ENCODE data around the gene FAM169A.
"Not testable (repeated sequence)": the region's sequence is repeated elsewhere in the genome, so short reads cannot be mapped to it uniquely, and the experiment has no call there.

The FAM169A gene

DNA sequence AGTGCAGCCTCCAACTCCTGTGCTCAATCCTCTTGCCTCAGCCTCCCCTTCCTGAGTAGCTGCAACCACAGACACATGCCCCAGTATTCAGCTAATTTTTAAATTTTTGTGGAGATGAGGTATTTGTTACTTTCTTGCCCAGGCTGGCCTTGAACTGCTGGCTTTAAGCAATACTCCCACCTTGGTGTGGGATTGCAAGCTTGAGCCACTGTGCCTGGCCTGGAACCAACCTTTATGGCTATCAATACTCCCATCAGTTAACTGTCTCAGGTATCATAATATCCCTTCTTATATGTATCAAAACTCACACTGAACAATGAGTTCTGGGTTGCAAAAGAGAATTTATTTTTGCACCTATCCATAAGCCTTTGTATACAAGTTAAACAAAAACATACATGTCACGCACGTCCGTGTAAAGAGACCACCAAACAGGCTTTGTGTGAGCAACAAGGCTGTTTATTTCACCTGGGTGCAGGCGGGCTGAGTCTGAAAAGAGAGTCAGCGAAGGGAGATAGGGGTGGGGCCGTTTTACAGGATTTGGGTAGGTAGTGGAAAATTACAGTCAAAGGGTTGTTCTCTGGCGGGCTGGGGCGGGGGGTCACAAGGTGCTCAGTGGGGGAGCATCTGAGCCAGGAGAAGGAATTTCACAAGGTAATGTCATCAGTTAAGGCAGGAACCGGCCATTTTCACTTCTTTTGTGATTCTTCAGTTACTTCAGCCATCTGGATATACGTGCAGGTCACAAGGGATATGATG is 16.4 kb upstream of the FAM169A start:
- H3K36me3 Mint-ChIP-seq (ENCODE audit: low read depth); DNase-seq: not testable (repeated sequence)

DNA sequence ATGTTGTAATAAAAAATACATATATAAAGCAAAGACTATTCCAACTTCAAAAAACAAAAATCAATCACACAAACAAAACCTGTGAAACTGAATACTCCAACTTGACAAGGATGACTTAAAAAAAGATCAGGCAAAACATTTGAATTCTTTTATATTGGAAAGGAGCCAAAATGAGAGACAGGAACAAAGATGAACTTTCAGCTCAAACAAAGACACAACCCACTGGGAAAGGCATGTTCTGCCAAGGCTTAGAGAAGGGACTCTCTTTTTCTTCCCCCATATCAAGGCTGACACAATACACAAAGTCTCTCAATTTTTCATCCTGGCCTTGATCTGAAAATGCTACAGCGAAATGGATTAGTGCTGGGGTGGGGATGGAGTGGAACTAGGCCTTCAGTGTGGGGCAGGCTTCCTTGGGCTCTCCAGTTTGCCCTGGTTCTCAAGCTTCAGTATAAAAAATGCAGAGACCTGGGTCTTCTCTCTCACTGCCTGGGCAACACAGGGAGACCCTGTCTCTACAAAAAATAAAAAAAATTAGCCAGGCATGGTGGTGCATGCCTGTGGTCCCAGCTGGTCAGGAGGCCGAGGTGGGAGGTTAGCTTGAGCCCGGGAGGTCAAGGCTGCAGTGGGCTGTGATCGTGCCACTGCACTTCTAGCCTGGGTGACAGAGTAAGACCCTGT is 11.6 kb upstream of the FAM169A start:
- no peaks in the 10 kb centered on the region for H3K4me1 Mint-ChIP-seq (ENCODE audit: low read depth)
- no peak overlapping the region for H3K4me3 Mint-ChIP-seq
- H3K27ac Mint-ChIP-seq = no peak overlapping the region
- no peaks in the 10 kb centered on the region for H3K27me3 Mint-ChIP-seq
- H3K9me3 Mint-ChIP-seq = no peaks in the 10 kb centered on the region
- DNase-seq = no peak
- no peaks in the 10 kb centered on the region for H3K36me3 Mint-ChIP-seq (ENCODE audit: low read depth)

More for the DNA sequence above, 16.4 kb upstream of the FAM169A start:
- not testable (repeated sequence) for H3K9me3 Mint-ChIP-seq; H3K27me3 Mint-ChIP-seq; H3K27ac Mint-ChIP-seq; H3K4me1 Mint-ChIP-seq (ENCODE audit: low read depth); H3K4me3 Mint-ChIP-seq

DNA sequence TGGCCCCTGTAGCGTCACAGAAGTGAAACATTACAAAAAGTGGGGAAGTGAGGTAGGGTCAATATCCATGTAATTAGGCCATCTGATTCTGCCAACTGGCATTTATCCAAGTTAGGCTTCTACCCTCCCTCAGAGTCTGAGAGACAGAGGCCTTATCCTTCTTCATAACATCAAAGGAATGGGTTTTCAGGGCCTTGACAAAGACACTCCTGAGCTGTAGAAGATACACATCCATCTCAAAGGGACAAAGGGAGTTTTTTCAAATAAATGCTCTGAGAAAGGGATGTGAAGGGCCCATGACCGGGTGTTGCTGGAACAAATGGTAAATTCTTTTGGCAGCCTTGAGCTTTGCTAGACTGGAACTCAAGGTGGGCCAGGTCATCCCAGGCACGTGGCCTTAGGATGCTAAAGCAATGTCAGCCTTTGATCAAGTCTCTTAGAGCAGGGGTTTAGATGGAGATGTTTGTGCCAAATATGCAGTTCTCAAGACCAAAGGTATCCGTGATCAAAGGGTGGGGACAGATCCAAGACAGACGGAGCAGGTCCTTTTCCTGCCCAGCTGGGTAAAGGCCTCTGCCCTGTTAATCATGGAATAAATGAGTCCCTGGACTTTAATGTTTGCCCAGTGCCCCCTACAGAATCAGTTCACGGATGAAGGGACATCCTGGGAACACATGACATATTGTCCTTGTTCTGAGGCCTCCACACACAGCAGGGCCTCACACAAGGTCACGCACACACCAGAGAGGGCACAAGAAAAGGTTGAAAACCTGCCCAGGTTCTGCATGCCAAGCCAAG is 10.0 kb upstream of the FAM169A start:
- no peak overlapping the region for H3K4me3 Mint-ChIP-seq
- H3K4me1 Mint-ChIP-seq (ENCODE audit: low read depth) = no peaks in the 10 kb centered on the region
- H3K27ac Mint-ChIP-seq = no peak overlapping the region

DNA sequence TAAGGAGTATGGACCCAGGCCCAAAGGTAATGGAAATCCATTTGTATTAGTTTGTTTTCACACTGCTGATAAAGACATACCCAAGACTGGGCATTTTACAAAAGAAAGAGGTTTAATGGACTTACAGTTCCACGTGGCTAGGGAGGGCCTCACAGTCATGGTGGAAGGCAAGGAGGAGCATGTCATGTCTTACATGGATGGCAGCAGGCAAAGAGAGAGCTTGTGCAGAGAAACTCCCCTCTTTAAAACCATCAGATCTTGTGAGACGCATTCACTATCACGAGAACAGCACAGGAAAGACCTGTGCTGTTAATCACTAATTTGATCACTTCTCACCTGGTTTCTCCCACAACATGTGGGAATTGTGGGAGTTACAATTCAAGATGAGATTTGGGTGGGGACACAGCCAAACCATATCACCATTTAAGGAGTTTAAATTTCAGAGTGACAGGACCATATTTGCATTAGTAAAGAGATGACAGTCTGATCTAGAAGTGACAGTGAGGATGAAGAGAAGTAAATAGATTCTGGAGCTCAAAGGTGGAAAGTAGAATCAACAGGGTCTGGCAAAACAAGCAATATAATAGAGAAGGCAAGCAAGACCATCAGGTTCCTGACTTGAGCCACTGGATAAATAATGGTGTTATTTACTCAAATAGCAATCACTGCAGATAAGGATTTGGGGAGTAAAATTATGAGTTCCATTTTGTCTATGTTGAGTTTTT is 7.5 kb upstream of the FAM169A start:
- no peak for DNase-seq
- Mint-ChIP-seq H3K4me3 (no peak overlapping the region), H3K36me3 (ENCODE audit: low read depth) (no peaks in the 10 kb centered on the region), H3K27me3 (no peaks in the 10 kb centered on the region), H3K27ac (no peak overlapping the region), H3K4me1 (ENCODE audit: low read depth) (no peaks in the 10 kb centered on the region), H3K9me3 (no peaks in the 10 kb centered on the region)

More for the DNA sequence above, 10.0 kb upstream of the FAM169A start:
- no peaks in the 10 kb centered on the region for H3K27me3 Mint-ChIP-seq
- H3K36me3 Mint-ChIP-seq (ENCODE audit: low read depth) = no peaks in the 10 kb centered on the region
- H3K9me3 Mint-ChIP-seq = no peaks in the 10 kb centered on the region
- no peak for DNase-seq

DNA sequence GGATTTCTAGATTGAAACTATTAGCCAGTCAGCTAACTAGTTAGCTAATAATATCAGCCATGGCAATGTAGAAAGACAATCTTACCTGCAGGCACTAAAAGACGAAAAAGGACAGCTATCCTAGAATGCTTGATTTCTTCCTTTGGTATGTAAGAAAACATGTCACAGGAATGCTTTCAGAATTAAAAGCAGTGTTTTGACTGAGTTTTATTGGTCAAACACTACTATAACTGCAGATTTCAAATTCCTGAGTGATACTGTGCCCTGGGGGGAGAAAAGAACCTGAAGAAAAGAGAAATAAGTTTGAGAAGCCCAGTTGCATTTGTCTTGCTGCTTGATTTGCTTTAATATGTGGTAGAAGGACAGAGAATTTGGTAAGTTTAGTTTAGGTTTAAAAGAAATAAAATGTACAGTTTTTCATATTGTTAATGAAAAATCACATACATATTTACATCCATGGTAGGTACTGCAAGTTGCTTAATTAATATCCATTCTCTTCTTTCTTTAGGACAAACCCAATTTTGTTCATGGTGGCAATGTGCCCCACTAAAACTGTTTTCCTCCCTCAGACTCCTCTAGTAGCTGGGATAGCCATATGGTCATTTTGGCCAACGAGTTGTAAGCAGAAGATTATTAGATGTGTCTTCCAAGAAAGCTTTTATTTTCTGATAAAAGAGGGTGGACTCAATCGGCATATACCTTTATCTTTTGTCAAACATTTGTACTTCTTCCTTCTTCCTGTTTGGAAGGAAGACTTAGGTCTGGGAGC is 4.3 kb upstream of the FAM169A start:
- H3K9me3 Mint-ChIP-seq = no peaks in the 10 kb centered on the region
- no peak for DNase-seq
- no peak overlapping the region for H3K4me3 Mint-ChIP-seq

DNA sequence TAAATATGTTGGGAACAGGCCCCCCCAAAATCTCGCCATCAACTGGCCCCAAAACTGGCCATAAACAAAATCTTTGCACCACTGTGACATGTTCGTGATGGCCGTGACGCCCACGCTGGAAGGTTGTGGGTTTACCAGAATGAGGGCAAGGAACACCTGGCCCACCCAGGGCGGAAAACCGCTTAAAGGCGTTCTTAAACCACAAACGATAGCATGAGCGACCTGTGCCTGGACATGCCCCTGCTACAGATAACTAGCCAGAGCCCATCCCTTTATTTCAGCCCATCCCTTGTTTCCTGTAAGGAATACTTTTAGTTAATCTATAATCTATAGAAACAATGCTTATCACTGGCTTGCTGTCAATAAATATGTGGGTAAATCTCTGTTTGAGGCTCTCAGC is 3.2 kb upstream of the FAM169A start:
- not testable (repeated sequence) for H3K9me3 Mint-ChIP-seq; H3K4me3 Mint-ChIP-seq; H3K27me3 Mint-ChIP-seq; DNase-seq; H3K27ac Mint-ChIP-seq; H3K36me3 Mint-ChIP-seq (ENCODE audit: low read depth)
- H3K4me1 Mint-ChIP-seq (ENCODE audit: low read depth) = peaks cover 16% of the 10 kb centered on the region

More for the DNA sequence above, 4.3 kb upstream of the FAM169A start:
- H3K27me3 Mint-ChIP-seq = no peaks in the 10 kb centered on the region
- peaks cover 5% of the 10 kb centered on the region for H3K4me1 Mint-ChIP-seq (ENCODE audit: low read depth)
- no peak overlapping the region for H3K27ac Mint-ChIP-seq
- H3K36me3 Mint-ChIP-seq (ENCODE audit: low read depth) = peaks cover 4% of the 10 kb centered on the region

DNA sequence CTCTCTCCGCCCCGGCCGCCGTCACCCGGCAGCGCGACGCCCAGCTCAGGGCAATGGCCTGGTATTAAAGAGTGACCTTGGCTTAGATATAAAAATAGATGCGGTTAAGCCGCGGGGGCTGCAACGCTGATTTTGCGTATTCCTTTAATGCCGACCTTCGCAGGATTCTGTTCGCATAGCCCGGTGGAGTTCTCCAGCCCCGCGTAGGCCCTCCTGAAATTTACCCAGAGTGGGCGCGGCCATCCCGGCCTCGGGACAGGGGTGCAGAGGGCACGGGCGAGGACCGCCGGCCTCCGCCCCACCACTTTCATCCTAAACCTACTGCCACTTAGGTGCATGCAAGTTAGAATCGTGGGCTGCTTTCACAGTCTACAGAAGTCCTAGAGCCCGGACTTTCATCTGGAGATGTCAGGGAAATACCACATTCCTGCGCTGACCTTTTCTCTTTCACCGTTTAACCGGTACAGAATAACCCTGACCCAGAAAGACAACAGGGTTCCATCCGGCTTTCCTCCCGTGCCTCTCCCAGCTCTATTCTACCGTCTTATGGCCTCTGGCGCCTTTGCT is 492 bp upstream of the FAM169A start:
- Mint-ChIP-seq H3K27me3 (peaks cover 3% of the 10 kb centered on the region), H3K27ac (peak overlapping the region; percentile 84), H3K4me1 (ENCODE audit: low read depth) (peaks cover 33% of the 10 kb centered on the region), H3K4me3 (peak overlapping the region; percentile 80), H3K36me3 (ENCODE audit: low read depth) (peaks cover 9% of the 10 kb centered on the region), H3K9me3 (no peaks in the 10 kb centered on the region)
- no peak for DNase-seq

DNA sequence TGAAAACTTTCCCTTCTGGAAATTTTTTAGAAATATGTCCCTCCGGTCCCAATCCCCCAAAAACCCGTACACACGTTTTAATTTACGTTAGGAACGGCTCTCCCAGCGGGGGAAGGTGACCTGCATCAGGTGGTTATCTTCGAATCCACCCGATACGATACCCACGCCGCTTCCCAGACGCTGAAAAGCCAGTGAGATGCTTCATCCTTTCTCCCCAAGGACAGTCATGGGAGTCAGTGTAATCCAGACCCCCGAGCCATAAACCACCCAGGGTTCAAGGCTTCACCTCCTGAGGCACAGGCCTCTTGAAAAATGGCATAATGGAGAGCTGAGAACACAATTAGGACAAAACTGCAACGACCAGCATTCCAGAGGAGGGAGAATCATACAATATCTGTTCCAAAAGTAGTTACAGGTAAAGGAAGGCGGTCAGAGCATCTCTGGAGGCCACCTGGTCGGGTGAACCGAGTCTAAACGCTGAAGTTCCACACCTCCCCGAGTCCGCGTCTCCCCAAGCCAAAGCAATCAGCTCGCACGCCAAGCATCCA is 857 bp downstream of the FAM169A start:
- Mint-ChIP-seq H3K4me1 (ENCODE audit: low read depth) (peaks cover 39% of the 10 kb centered on the region), H3K27ac (peak overlapping the region; percentile 94), H3K27me3 (peaks cover 3% of the 10 kb centered on the region), H3K4me3 (peak overlapping the region; percentile 93), H3K9me3 (no peaks in the 10 kb centered on the region), H3K36me3 (ENCODE audit: low read depth) (peaks cover 9% of the 10 kb centered on the region)
- no peak for DNase-seq

DNA sequence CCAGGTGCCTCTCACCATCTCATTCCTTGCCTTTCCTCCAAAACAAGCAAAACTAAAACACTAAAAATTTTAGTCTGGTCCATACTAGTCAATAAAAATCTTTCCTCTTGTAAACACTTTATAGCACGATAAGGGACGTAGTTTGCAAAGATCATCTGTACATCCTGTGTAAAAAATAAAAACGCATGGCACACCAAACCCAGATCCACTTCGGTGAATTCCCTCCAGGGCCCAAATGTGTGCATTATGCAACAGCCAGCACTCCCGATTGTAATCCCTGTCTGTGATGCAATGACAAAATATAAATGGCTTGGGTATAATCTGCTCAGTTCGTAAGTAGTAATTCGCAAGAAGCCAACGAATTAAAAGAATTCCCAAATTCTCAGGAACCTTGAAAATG is 1.4 kb downstream of the FAM169A start:
- Mint-ChIP-seq H3K27ac (peak overlapping the region; percentile 94), H3K27me3 (peaks cover 3% of the 10 kb centered on the region), H3K9me3 (no peaks in the 10 kb centered on the region), H3K36me3 (ENCODE audit: low read depth) (peaks cover 9% of the 10 kb centered on the region), H3K4me1 (ENCODE audit: low read depth) (peaks cover 40% of the 10 kb centered on the region), H3K4me3 (peak overlapping the region; percentile 93)
- DNase-seq = no peak

DNA sequence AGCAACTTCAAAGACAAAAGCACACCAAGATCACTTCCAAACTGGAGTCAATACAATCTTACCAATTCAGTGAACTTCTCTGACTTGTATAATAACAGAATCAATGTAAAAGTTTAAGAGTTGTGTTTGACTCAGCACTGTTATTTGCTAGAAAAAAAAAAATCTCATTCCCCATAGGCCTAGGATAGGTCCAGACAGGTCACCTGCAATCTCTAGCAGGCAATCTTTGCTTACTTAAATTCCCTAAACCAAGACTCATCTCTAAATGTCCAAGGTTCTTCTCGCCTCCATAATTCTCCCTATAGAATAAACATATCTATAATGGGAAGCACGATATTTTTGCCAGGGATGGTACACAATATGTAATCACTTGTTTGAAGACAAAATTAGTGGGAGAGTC is 2.5 kb downstream of the FAM169A start:
- H3K27ac Mint-ChIP-seq = no peak overlapping the region
- H3K9me3 Mint-ChIP-seq = no peaks in the 10 kb centered on the region
- no peak overlapping the region for H3K4me3 Mint-ChIP-seq

DNA sequence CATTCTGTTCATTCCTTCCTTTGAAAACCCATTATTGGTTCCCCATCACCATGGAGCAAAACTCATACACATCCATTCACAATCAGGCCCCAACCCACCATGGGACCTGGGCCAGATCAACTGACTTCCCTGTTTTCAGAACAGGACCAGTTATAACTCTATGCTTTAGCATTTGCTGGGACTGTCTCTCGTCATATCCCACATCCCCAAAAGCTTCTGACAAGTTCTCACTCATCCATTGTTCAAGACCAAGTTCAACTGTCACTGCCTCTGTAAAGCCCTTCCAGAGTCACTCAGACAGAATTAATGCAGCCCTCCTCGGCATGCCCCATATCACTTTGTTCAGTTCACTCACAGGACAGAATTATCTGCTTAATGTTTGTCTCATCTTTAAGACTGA is 4.0 kb downstream of the FAM169A start:
- H3K4me3 Mint-ChIP-seq = no peak overlapping the region
- peaks cover 3% of the 10 kb centered on the region for H3K27me3 Mint-ChIP-seq
- no peaks in the 10 kb centered on the region for H3K9me3 Mint-ChIP-seq
- peaks cover 40% of the 10 kb centered on the region for H3K4me1 Mint-ChIP-seq (ENCODE audit: low read depth)
- no peak overlapping the region for H3K27ac Mint-ChIP-seq
- DNase-seq = no peak
- H3K36me3 Mint-ChIP-seq (ENCODE audit: low read depth) = peaks cover 9% of the 10 kb centered on the region

More for the DNA sequence above, 2.5 kb downstream of the FAM169A start:
- no peak for DNase-seq
- Mint-ChIP-seq H3K4me1 (ENCODE audit: low read depth) (peaks cover 40% of the 10 kb centered on the region), H3K27me3 (peaks cover 3% of the 10 kb centered on the region), H3K36me3 (ENCODE audit: low read depth) (peaks cover 9% of the 10 kb centered on the region)

DNA sequence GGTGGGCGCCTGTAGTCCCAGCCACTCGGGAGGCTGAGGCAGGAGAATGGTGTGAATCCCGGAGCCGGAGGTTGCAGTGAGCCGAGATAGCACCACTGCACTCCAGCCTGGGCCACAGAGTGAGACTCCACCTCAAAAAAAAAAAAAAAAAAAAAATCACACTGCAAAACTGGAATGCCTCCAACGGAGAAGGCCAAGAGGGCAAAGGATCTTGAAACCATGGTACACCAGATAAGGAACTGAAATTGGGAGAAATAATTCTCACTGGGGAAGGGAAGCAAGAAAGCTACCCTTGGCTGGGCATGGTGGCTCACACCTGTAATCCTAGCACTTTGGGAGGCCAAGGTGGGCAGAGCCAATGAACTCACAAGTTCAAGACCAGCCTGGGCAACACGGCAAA is 9.2 kb downstream of the FAM169A start:
- H3K9me3 Mint-ChIP-seq, DNase-seq, H3K27ac Mint-ChIP-seq, H3K27me3 Mint-ChIP-seq, H3K4me3 Mint-ChIP-seq: not testable (repeated sequence)
- Mint-ChIP-seq H3K36me3 (ENCODE audit: low read depth) (peaks cover 11% of the 10 kb centered on the region), H3K4me1 (ENCODE audit: low read depth) (peaks cover 27% of the 10 kb centered on the region)

DNA sequence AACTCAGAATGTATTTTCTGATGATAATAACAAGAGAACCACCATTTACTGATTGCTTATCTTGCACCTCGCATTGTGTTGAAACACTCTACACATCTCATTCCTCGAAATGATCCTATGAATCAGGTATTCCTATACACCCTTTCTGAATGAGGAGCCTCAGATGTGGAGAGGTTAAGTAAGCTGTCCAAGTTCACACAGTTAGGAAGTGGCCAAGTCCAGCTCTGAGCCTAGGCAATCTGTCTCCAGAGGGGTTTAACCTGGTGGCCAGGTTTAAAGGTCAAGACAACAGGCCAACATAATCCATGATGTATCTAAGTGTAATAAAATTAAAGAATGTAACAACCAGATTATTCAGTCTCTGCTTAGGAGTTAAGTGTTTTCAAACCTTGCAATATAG is 12.9 kb downstream of the FAM169A start:
- Mint-ChIP-seq H3K36me3 (ENCODE audit: low read depth) (peaks cover 11% of the 10 kb centered on the region), H3K9me3 (peaks cover 10% of the 10 kb centered on the region), H3K27me3 (no peaks in the 10 kb centered on the region), H3K4me3 (no peak overlapping the region), H3K27ac (no peak overlapping the region), H3K4me1 (ENCODE audit: low read depth) (peaks cover 35% of the 10 kb centered on the region)
- no peak for DNase-seq

Measured in activated T-cell treated with anti-CD3 and anti-CD28 coated beads, Interleukin-2, amount 50 U/mL, for 24 hours (primary cell).